Ovary (tissue), 3 donors: ENCODE data around the gene TMEM169.
A peak's percentile ranks its signal among the peaks of the same experiment; 100 is the strongest.

Experiments
- CTCF ChIP-seq, 3 donors: fragments of 450-650 bp in 2 of 3; fragments of 200-600 bp in 1 of 3; IDR thresholded peaks; one replicate each; pipeline versions ENCODE4 v1.5.1 to v1.8.0; 2016 to 2022; ENCODE audit warnings: antibody characterized with exemption in 3 of 3, mild to moderate bottlenecking in 1 of 3
- EP300 ChIP-seq: sonication (generic); formaldehyde crosslinking; IDR thresholded peaks from one replicate; pipeline ENCODE4 v1.6.1; 2017; ENCODE audit warnings: antibody characterized with exemption
- POLR2A ChIP-seq: fragments of 450-650 bp; IDR thresholded peaks from one replicate; pipeline ENCODE4 v1.6.1; 2017; ENCODE audit warnings: antibody characterized with exemption, mild to moderate bottlenecking, moderate library complexity
- donor health status: DM: no; HTN: no; CAD: no.

DNA sequence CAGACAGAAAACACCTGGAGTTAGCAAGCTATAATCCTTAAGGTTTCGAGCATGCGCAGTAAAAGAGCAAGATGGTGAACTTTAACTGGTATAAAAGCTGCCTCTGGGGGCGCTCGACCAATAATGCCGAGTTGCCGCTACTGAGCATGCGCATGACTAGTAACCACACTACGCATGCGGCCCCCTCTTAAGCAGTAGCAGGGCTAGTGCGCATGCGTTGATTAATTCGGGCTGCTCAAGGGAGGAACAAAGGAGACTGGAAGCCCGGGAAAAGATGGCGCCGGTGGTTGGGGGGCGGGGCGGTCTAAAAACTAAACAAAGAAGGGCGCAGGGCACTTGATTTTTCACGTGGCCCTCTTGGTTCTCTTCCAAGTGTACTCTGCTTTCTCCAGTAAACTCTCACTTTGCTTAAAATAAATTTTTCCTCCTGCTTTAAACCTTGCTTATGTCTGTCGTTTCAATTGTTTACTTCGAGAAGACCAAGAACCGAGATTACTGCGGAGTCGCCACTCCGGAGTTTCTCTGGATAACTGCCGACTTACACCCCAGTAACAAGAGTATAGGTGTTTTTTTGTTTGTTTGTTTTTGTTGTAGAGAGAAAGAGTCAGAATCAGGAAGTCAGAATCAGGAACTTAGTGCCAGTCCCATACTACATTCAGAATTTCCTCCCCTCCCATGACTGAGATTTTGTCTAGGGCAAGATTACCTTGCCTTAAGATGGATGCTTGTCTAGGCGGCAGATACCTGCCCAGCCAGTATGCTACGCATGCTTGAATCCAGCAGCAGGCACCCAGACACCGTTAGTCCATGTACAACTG is 33.2 kb downstream of the TMEM169 start:
- no peak for TF ChIP-seq POLR2A
- TF ChIP-seq CTCF (IDR thresholded peaks at IDR 0.05): peak; percentile 87 to 95 (median 94)
- TF ChIP-seq EP300: no peak
